Sigmoid colon (tissue), 7 donors: Measurements from ENCODE around the gene SLBP. TPM values are rescaled to one million over a fixed set of nuclear protein-coding genes. Genes with fewer than 3 reads are reported as not detected.

Experiments used
- DNase-seq: peaks from one replicate; pipeline ENCODE4 v3.0.0-alpha.2; 2019
- H3K27ac ChIP-seq, 4 donors: fragments of 200-600 bp; sonication (generic); one replicate each; pipeline ENCODE4 v1.5.1; 2016 to 2019; ENCODE audit warnings: mild to moderate bottlenecking in 1 of 4
- H3K27me3 ChIP-seq, 3 donors: fragments of 200-600 bp; sonication (generic); one replicate each; pipeline ENCODE4 v1.5.1; 2019; ENCODE audit warnings: mild to moderate bottlenecking in 1 of 3
- H3K36me3 ChIP-seq, 4 donors: fragments of 200-600 bp; sonication (generic); one replicate each; pipeline ENCODE4 v1.5.1; 2016 to 2019
- H3K4me1 ChIP-seq, 4 donors: fragments of 200-600 bp; sonication (generic); one replicate each; pipeline ENCODE4 v1.5.1; 2017 to 2019
- H3K4me3 ChIP-seq, 4 donors: fragments of 200-600 bp; sonication (generic); one replicate each; pipeline ENCODE4 v1.5.1; 2017 to 2019; ENCODE audit warnings: mild to moderate bottlenecking in 2 of 4, moderate library complexity in 1 of 4
- H3K9me3 ChIP-seq, 4 donors: fragments of 200-600 bp in 3 of 4; sonication (generic) in 3 of 4; one replicate each; pipeline versions ENCODE4 v1.5.1 to v1.6.1; 2013 to 2019
- EP300 ChIP-seq, 4 donors: sonication (generic); formaldehyde crosslinking; IDR thresholded peaks; one replicate each; pipeline ENCODE4 v1.6.1; 2017; ENCODE audit warnings: antibody characterized with exemption in 4 of 4
- POLR2A ChIP-seq, 2 donors: fragments of 450-650 bp; IDR thresholded peaks; one replicate each; pipeline ENCODE4 v1.6.1; 2016; ENCODE audit warnings: antibody characterized with exemption in 2 of 2, mild to moderate bottlenecking in 2 of 2, moderate library complexity in 2 of 2
- POLR2AphosphoS5 ChIP-seq, 4 donors: sonication (generic); formaldehyde crosslinking; IDR thresholded peaks; one replicate each; pipeline ENCODE4 v1.6.1; 2017; ENCODE audit warnings: antibody characterized with exemption in 4 of 4
- WGBS, 2 donors: extraction: QIAGEN DNeasy Blood & Tissue Kit; methylation state at CpG; one replicate each; pipeline ENCODE4 v1.1.7; 2013; 5-methylcytosine and 5-hydroxymethylcytosine counted together
- intact Hi-C: fragments of 100-400 bp; cut with DNase I; formaldehyde crosslinking; loops from one replicate; pipeline ENCODE4 v1.15.1; 2023
- polyA plus RNA-seq, 3 donors: library from polyadenylated mRNA; stranded (reverse); fragments of 200-250 nt; gene quantifications; one replicate each; pipeline ENCODE4 v1.2.3, GENCODE V29; 2013
- total RNA-seq, 4 donors: library from RNA; depleted of rRNA; stranded (reverse); fragments of >200 nt; gene quantifications; one replicate each; pipeline ENCODE4 v1.1.0, GENCODE V29; 2016
- TF ChIP-seq, protein P1 (sequence below), 4 experiments: fragments of 450-650 bp in 3 of 4; fragments of 200-600 bp in 1 of 4; IDR thresholded peaks; one replicate each; pipeline ENCODE4 v1.5.1; 2016 to 2019; ENCODE audit warnings: antibody characterized with exemption in 4 of 4, mild to moderate bottlenecking in 3 of 4, moderate library complexity in 2 of 4
- donor health status: healthy with polysubstance abuse.
- donor health status: Bipolar disorder and iron deficiency.
- donor health status: healthy.

The SLBP gene
- total and polyA plus RNA-seq, 7 donors = 32.3 to 48.9 (median 36.0) TPM

DNA sequence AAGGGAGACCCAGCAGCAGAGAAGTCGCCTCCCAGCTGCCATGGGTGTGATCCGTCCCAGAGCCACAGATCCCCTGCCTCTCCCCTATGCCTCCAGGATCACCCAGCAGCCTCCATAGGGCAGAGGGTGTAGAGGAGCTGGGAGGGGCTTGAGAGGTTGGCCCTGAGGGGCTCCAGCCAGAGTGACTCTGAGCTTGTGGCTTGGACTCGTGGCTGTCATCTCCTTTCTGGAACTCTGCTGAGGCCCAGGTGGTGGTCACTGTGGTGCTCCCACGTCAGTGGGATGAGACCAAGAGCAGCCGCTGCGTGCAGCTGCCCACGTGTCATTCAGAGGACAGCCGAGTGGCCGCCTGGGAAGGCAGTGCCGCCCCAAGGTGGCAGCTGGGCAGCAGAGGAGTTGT is 13.4 kb upstream of the SLBP start:
- peaks cover 0 to 31% (median under 1%) of the 10 kb centered on the region in 4 donors for H3K36me3 ChIP-seq
- DNase-seq = no peak
- no peak overlapping the region for H3K27ac ChIP-seq
- H3K9me3 ChIP-seq = no peaks in the 10 kb centered on the region
- 90 to 94% methylated on average over 10 of the region's 10 CpGs for WGBS, 2 donors
- peaks cover 0 to 25% (median 15%) of the 10 kb centered on the region in 4 donors for H3K4me1 ChIP-seq
- H3K27me3 ChIP-seq = no peaks in the 10 kb centered on the region
- intact Hi-C loops = loop anchor here (10.0 kb wide), 1 partner anchor 81 kb away; no protein-coding TSS in a partner anchor
- TF ChIP-seq POLR2A (IDR thresholded peaks at IDR 0.05) (no peak), EP300 (IDR thresholded peaks at IDR 0.05) (no peak), POLR2AphosphoS5 (IDR thresholded peaks at IDR 0.05) (no peak)
- TF ChIP-seq, protein P1, sequence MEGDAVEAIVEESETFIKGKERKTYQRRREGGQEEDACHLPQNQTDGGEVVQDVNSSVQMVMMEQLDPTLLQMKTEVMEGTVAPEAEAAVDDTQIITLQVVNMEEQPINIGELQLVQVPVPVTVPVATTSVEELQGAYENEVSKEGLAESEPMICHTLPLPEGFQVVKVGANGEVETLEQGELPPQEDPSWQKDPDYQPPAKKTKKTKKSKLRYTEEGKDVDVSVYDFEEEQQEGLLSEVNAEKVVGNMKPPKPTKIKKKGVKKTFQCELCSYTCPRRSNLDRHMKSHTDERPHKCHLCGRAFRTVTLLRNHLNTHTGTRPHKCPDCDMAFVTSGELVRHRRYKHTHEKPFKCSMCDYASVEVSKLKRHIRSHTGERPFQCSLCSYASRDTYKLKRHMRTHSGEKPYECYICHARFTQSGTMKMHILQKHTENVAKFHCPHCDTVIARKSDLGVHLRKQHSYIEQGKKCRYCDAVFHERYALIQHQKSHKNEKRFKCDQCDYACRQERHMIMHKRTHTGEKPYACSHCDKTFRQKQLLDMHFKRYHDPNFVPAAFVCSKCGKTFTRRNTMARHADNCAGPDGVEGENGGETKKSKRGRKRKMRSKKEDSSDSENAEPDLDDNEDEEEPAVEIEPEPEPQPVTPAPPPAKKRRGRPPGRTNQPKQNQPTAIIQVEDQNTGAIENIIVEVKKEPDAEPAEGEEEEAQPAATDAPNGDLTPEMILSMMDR (IDR thresholded peaks at IDR 0.05) = no peak
- no peak overlapping the region for H3K4me3 ChIP-seq

DNA sequence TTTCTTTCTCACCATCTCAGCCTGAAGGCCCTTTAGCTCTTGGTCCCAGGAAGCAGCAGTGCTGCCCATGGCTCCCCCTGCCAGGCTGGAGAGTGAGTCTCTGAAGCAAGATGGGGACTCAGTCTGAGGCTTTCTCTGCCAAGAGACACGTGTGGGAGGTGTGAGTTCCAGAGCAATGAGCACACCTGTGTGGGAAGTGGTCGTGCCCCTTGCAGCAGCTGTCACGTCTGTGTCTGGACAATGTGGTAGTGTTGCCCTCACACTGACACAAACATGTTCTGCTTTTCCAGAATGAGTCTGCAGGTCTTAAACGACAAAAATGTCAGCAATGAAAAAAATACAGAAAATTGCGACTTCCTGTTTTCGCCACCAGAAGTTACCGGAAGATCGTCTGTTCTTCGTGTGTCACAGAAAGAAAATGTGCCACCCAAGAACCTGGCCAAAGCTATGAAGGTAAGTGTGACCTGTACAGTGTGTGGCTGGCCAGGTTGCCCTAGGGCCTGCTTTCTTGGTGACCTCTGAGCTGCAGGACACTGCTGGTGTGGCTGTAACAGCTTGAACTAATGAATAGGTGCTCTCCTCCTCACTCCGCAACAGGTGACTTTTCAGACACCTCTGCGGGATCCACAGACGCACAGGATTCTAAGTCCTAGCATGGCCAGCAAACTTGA is 11.1 kb upstream of the SLBP start:
- H3K4me3 ChIP-seq = peak overlapping the region in 1 of 4 donors; percentile 5
- WGBS, 2 donors = 51 to 77% methylated on average over 12 of the region's 12 CpGs
- H3K4me1 ChIP-seq = peaks cover 0 to 45% (median 31%) of the 10 kb centered on the region in 4 donors
- TF ChIP-seq EP300 (IDR thresholded peaks at IDR 0.05) (no peak), POLR2AphosphoS5 (IDR thresholded peaks at IDR 0.05) (peak in 1 of 4 donors; percentile 13)
- H3K36me3 ChIP-seq = peaks cover 0 to 28% (median under 1%) of the 10 kb centered on the region in 4 donors
- H3K27ac ChIP-seq = peak overlapping the region in 3 of 4 donors; percentile 23 to 60 (median 24)
- H3K27me3 ChIP-seq = no peaks in the 10 kb centered on the region
- intact Hi-C loops = loop anchor here (10.0 kb wide), 1 partner anchor 78 kb away; no protein-coding TSS in a partner anchor
- no peaks in the 10 kb centered on the region for H3K9me3 ChIP-seq
- no peak for DNase-seq

DNA sequence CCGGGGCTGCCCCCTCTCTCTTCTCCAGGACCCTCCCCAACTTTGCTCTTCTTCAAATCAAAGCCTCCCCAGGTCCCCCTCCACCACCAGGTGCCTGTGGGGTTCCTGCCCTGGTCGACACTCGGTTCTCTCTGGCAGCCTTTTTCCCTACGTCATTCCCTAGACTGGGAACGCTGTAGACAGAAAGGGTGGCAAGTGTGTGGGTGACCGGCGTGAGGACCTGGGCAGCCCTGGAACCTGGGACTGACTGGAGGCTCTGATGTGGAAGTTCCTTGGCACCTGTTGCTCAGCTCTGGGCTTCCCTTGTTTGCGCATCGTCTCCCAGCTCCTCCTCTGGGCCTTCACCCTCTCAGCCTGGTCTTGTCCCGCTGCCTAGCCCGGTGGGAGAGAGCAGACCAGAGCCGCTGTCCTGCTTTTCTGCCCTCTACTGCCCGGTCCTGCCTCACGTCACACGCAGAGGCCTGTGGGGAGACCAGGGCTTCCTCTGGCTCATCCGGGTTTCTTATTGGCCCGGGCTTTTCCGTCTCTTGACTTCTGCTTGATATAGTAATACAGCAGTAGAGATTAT is 10.5 kb upstream of the SLBP start:
- H3K36me3 ChIP-seq = peaks cover 1 to 28% (median 4%) of the 10 kb centered on the region in 4 donors
- no peak for DNase-seq
- intact Hi-C loops = loop anchor here (10.0 kb wide), 1 partner anchor 78 kb away; no protein-coding TSS in a partner anchor
- H3K27ac ChIP-seq = peak overlapping the region in 3 of 4 donors; percentile 23 to 60 (median 24)
- no peak overlapping the region for H3K4me3 ChIP-seq
- peaks cover 0 to 52% (median 35%) of the 10 kb centered on the region in 4 donors for H3K4me1 ChIP-seq
- no peak for TF ChIP-seq POLR2A (IDR thresholded peaks at IDR 0.05)
- no peak for TF ChIP-seq POLR2AphosphoS5 (IDR thresholded peaks at IDR 0.05)
- TF ChIP-seq EP300 (IDR thresholded peaks at IDR 0.05) = no peak
- TF ChIP-seq, protein P1 (IDR thresholded peaks at IDR 0.05) = no peak
- H3K27me3 ChIP-seq = no peaks in the 10 kb centered on the region
- WGBS, 2 donors = 47 to 67% methylated on average over 18 of the region's 18 CpGs
- H3K9me3 ChIP-seq = no peaks in the 10 kb centered on the region

DNA sequence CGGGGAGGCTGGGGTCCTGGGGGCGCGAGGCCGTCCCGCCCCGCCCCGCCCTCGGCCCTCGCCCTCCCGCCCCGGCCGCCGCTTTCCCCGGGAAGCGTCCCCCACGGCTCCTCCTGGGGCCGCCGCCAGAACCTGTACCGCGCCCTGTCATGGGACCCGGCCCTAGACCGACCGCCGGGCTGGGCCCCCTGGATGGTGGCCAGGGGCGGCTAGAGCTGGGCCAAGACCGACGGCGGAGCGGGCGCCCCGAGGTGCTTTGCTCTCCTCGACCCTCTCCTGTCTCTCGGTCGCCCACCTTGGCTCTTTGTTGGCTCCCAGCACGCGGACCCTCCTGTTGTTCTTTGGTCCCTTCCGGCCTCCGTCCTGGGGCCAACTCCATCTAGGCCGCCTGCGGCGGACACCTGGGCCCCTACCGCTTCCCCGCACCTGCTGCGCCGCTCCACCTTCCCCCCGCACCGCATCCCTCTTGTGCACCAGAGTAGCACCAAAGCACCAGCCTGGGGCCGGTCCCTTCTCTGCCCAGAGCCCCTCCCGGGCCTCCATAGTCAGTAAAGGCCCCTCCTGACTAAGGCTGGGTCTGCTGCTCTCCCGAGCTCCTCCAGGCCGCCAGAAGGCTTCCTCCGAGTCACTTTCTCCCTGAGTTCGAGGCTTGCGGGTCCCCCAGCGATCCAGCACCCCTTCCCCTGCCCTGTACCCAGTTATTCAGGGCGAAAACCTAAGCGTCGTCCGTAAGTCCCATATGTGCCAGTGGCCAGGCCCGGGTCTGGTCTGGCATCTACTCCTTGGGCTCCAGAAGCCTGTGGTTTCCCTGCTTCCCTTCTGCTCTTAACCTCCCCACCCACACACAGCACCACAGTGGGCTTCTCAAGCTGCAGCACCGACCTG is 9.8 kb upstream of the SLBP start:
- intact Hi-C loops = loop anchor here (1.0 to 10.0 kb wide), 2 partner anchors 10 to 77 kb away; partner anchors contain the start of gene SLBP
- no peak for DNase-seq
- peaks cover 5 to 34% (median 9%) of the 10 kb centered on the region in 4 donors for H3K36me3 ChIP-seq
- H3K27me3 ChIP-seq = no peaks in the 10 kb centered on the region
- no peaks in the 10 kb centered on the region for H3K9me3 ChIP-seq
- 3 to 4% methylated on average over 61 of the region's 61 CpGs for WGBS, 2 donors
- no peak for TF ChIP-seq POLR2A (IDR thresholded peaks at IDR 0.05)
- no peak for TF ChIP-seq EP300 (IDR thresholded peaks at IDR 0.05)
- TF ChIP-seq, protein P1 (IDR thresholded peaks at IDR 0.05) = no peak
- no peak for TF ChIP-seq POLR2AphosphoS5 (IDR thresholded peaks at IDR 0.05)
- H3K4me1 ChIP-seq = peaks cover 0 to 52% (median 35%) of the 10 kb centered on the region in 4 donors
- peak overlapping the region; percentile 60 to 78 (median 67) for H3K4me3 ChIP-seq
- peak overlapping the region in 3 of 4 donors; percentile 90 to 96 (median 94) for H3K27ac ChIP-seq
